ENCODE data around the gene ADH5. TPM values are rescaled to one million over a fixed set of nuclear protein-coding genes. Genes with fewer than 3 reads are reported as not detected.
A peak's percentile ranks its signal among the peaks of the same experiment; 100 is the strongest.
"Not testable (repeated sequence)": the region's sequence is repeated elsewhere in the genome, so short reads cannot be mapped to it uniquely, and the experiment has no call there.

The ADH5 gene
- total RNA-seq, 8 experiments from 2014 or later, result 84.9 to 168 (median 125) TPM

DNA sequence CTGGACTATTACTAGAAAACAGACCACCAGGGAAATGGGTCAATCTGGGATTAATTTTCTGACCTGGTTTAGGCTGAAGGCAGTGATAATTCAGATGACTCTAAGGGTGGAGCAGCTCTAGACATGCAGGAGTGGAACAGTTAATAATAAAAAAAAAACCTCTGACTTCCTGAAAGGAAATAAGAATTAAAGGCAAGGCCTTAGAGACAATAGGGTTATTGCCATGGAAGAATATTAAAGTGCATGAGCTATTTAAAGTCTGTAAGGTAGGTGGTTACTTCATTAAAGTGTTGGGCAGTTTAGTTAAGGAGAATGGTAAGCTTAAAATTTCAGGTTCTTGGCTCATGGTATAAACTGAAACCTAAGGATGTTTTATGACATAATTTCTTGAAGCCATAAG lies 14.6 kb upstream of the ADH5 start:
- Histone ChIP-seq H3K4me3 (no peak overlapping the region), H3K27ac (no peak overlapping the region), H3K4me1 (replicated peaks in 1 of 2) (no peaks in the 10 kb centered on the region)
- in situ Hi-C loops (cut with MboI; ENCODE audit: low pct_unique_long_range_greater_than_20kb in 2 of 9, low sequenced_read_pairs in 9 of 9, unreplicated experiment in 9 of 9), result loop anchor here in 1 of 9 experiments (25.0 kb wide), 1 partner anchor 309 kb away; no protein-coding TSS in a partner anchor
- peak in 1 of 8 experiments; percentile 46 for ATAC-seq (replicated peaks in 6 of 8)

GRCh38 chr4:99102634-99103033 lies 14.0 kb upstream of the ADH5 start:
- no peak for ATAC-seq (replicated peaks in 6 of 8)
- no peaks in the 10 kb centered on the region for H3K4me1 ChIP-seq (replicated peaks in 1 of 2)
- 100% methylated on average over 1 to 2 of the region's 2 CpGs; no CpG with 5 or more reads in 3 of the 10 experiments for WGBS, 10 experiments
- in situ Hi-C loops (cut with MboI; ENCODE audit: low pct_unique_long_range_greater_than_20kb in 2 of 9, low sequenced_read_pairs in 9 of 9, unreplicated experiment in 9 of 9), result loop anchor here in 1 of 9 experiments (25.0 kb wide), 1 partner anchor 310 kb away; no protein-coding TSS in a partner anchor
- H3K27ac ChIP-seq, result no peak overlapping the region
- H3K4me3 ChIP-seq, result no peak overlapping the region

DNA sequence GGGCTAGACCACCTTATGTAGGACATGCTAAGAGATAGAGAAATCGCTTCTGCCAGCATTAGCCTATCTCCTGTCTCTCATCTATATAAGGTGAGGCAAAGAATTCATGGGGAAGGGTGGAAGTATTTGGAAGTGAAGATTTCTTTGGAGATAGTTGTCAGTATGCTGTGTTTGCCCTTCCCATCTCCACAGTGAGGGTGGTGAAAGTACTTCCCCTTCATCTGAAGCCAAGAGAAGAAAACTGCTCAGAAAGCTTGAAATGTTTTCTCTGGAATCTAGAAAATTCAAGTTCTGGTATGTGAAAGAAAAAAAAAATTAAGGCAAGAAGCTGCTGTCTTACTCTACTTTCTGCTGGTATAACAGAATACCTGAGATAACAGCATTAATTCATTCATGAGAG lies 12.3 kb upstream of the ADH5 start:
- WGBS, 10 experiments, result 82 to 100% (median 100%) methylated on average over 1 of the region's 1 CpG; no CpG with 5 or more reads in 3 of the 10 experiments
- no peak for ATAC-seq (replicated peaks in 6 of 8)

DNA sequence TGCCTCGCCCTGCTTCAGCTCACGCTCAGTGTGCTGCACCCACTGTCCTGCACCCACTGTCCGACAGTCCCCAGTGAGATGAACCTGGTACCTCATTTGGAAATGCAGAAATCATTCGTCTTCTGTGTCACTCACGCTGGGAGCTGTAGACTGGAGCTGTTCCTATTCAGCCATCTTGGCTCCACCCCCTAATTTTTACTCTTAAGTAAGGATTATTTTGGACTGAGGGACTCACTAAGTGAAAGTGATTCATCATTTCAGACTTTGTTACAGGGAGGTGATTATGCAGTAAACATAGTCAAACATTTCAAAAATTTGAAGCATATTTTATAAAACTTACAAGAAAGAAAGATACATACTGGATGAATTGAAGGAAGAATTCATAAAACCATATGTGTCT lies 11.2 kb upstream of the ADH5 start:
- in situ Hi-C loops (cut with MboI; ENCODE audit: low pct_unique_long_range_greater_than_20kb in 2 of 9, low sequenced_read_pairs in 9 of 9, unreplicated experiment in 9 of 9), result loop anchor here in 1 of 9 experiments (25.0 kb wide), 1 partner anchor 312 kb away; no protein-coding TSS in a partner anchor
- WGBS, 10 experiments, result 57 to 96% (median 66%) methylated on average over 1 to 4 of the region's 5 CpGs; no CpG with 5 or more reads in 5 of the 10 experiments
- H3K27ac ChIP-seq; ATAC-seq (replicated peaks in 6 of 8); H3K4me1 ChIP-seq (replicated peaks in 1 of 2); H3K4me3 ChIP-seq: not testable (repeated sequence)

More for the DNA sequence above, 12.3 kb upstream of the ADH5 start:
- Histone ChIP-seq H3K4me1 (replicated peaks in 1 of 2) (no peaks in the 10 kb centered on the region), H3K4me3 (no peak overlapping the region), H3K27ac (no peak overlapping the region)
- in situ Hi-C loops (cut with MboI; ENCODE audit: low pct_unique_long_range_greater_than_20kb in 2 of 9, low sequenced_read_pairs in 9 of 9, unreplicated experiment in 9 of 9), result loop anchor here in 1 of 9 experiments (25.0 kb wide), 1 partner anchor 311 kb away; no protein-coding TSS in a partner anchor

DNA sequence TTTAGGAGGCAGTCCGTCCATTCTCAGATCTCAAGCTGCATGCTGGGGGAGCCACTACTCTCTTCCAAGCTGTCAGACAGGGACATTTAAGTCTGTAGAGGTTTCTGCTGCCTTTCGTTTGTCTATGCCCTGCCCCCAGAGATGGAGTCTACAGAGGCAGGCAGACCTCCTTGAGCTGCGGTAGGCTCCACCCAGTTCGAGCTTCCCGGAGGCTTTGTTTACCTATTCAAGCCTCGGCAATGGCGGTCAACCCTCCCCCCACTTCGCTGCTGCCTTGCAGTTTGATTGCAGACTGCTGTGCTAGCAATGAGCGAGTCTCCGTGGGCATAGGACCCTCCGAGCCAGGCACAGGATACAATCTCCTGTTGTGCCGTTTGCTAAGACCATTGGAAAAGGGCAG lies 10.7 kb upstream of the ADH5 start:
- no peak for ATAC-seq (replicated peaks in 6 of 8)
- in situ Hi-C loops (cut with MboI; ENCODE audit: low pct_unique_long_range_greater_than_20kb in 2 of 9, low sequenced_read_pairs in 9 of 9, unreplicated experiment in 9 of 9), result no loop called here
- Histone ChIP-seq H3K27ac (no peak overlapping the region), H3K4me1 (replicated peaks in 1 of 2) (no peaks in the 10 kb centered on the region), H3K4me3 (no peak overlapping the region)
- WGBS, 10 experiments, result 40 to 100% (median 93%) methylated on average over 1 to 9 of the region's 12 CpGs; no CpG with 5 or more reads in 4 of the 10 experiments

GRCh38 chr4:99091841-99092240 lies 3.3 kb upstream of the ADH5 start:
- ATAC-seq (replicated peaks in 6 of 8); in situ Hi-C loops (cut with MboI; ENCODE audit: low pct_unique_long_range_greater_than_20kb in 2 of 9, low sequenced_read_pairs in 9 of 9, unreplicated experiment in 9 of 9); H3K27ac ChIP-seq; H3K4me3 ChIP-seq: not testable (repeated sequence)
- WGBS, 10 experiments, result 14 to 100% (median 75%) methylated on average over 1 to 2 of the region's 2 CpGs; no CpG with 5 or more reads in 2 of the 10 experiments
- H3K4me1 ChIP-seq (replicated peaks in 1 of 2), result peaks cover 16 to 17% of the 10 kb centered on the region in 2 donors

- Histone ChIP-seq H3K4me1 (replicated peaks in 1 of 2) (peaks cover 17 to 20% of the 10 kb centered on the region in 2 donors), H3K27ac (peak overlapping the region in 1 of 2 donors; percentile 40), H3K4me3 (peak overlapping the region; percentile 5 to 84 (median 7))
- in situ Hi-C loops (cut with MboI; ENCODE audit: low pct_unique_long_range_greater_than_20kb in 2 of 9, low sequenced_read_pairs in 9 of 9, unreplicated experiment in 9 of 9), result no loop called here
- 0 to 56% (median 29%) methylated on average over 1 to 2 of the region's 2 CpGs; no CpG with 5 or more reads in 2 of the 10 experiments for WGBS, 10 experiments
- ATAC-seq (replicated peaks in 6 of 8), result no peak
Observed at GRCh38 chr4:99091216-99091575, 2.6 kb upstream of the ADH5 start.

- ATAC-seq (replicated peaks in 6 of 8), result no peak
- in situ Hi-C loops (cut with MboI; ENCODE audit: low pct_unique_long_range_greater_than_20kb in 2 of 9, low sequenced_read_pairs in 9 of 9, unreplicated experiment in 9 of 9), result no loop called here
- 0 to 100% (median 71%) methylated on average over 1 to 2 of the region's 2 CpGs for WGBS, 10 experiments
- H3K4me3 ChIP-seq, result peak overlapping the region; percentile 7 to 84 (median 74)
- H3K4me1 ChIP-seq (replicated peaks in 1 of 2), result peaks cover 17 to 20% of the 10 kb centered on the region in 2 donors
- peak overlapping the region in 1 of 2 donors; percentile 40 for H3K27ac ChIP-seq
Observed at GRCh38 chr4:99090481-99091215, 2.1 kb upstream of the ADH5 start.

DNA sequence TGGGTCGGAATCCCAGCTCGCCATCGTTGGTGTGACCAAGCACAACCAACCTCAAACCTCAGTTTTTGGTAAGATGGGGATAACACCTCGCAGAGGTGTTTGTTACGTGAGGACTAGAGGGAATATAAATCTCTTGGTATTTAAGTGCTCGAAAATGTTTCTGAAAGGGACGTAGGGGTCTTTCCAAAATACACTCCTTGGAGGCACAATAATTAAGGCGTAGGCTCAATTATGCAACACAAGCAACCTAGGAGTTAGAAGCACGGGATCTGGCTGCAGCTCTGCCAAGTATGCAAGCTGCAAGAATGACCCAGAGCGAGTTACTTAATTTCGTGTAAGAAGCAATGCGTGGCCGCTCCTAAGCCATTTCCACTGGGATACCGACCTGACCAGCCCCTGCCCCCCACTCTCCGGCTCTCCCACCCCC lies 552 bp downstream of the ADH5 start:
- WGBS, 10 experiments, result 0% methylated on average over 1 to 13 of the region's 15 CpGs; no CpG with 5 or more reads in 1 of the 10 experiments
- ATAC-seq (replicated peaks in 6 of 8), result peak; percentile 59 to 69 (median 62)

GRCh38 chr4:99084595-99084994 lies 4.0 kb downstream of the ADH5 start:
- H3K4me3 ChIP-seq, result no peak overlapping the region
- WGBS, 10 experiments, result 42 to 100% (median 95%) methylated on average over 1 to 2 of the region's 2 CpGs
- peaks cover 0 to 7% of the 10 kb centered on the region in 2 donors for H3K4me1 ChIP-seq (replicated peaks in 1 of 2)
- H3K27ac ChIP-seq, result no peak overlapping the region
- ATAC-seq (replicated peaks in 6 of 8), result no peak
- in situ Hi-C loops (cut with MboI; ENCODE audit: low pct_unique_long_range_greater_than_20kb in 2 of 9, low sequenced_read_pairs in 9 of 9, unreplicated experiment in 9 of 9), result no loop called here

More for the DNA sequence above, 552 bp downstream of the ADH5 start:
- in situ Hi-C loops (cut with MboI; ENCODE audit: low pct_unique_long_range_greater_than_20kb in 2 of 9, low sequenced_read_pairs in 9 of 9, unreplicated experiment in 9 of 9), result no loop called here
- peak overlapping the region; percentile 61 to 99 (median 77) for H3K4me3 ChIP-seq
- H3K4me1 ChIP-seq (replicated peaks in 1 of 2), result peaks cover 17 to 20% of the 10 kb centered on the region in 2 donors
- peak overlapping the region; percentile 73 to 89 for H3K27ac ChIP-seq

DNA sequence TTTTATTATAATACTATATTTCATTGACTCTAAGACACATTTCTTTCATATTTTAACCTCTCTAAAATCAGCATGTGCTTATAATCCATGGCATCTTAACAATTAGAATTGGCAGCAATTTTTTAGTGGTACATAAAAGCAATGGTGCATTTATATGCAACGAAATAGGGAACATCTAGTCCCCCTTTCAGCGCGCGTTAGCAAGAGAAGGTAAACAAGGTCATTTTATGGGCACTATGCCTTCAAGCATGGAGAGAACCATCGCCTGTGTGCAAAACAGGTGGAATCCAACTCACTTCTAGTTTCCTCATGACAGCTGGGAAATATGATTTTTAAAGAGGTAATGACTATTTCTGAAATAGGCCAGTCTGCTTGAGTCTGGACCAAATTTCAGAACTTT lies 6.4 kb downstream of the ADH5 start:
- in situ Hi-C loops (cut with MboI; ENCODE audit: low pct_unique_long_range_greater_than_20kb in 2 of 9, low sequenced_read_pairs in 9 of 9, unreplicated experiment in 9 of 9), result no loop called here
- no peak overlapping the region for H3K27ac ChIP-seq
- no peak overlapping the region for H3K4me3 ChIP-seq
- no peak for ATAC-seq (replicated peaks in 6 of 8)
- WGBS, 10 experiments, result 60 to 100% (median 96%) methylated on average over 1 to 5 of the region's 5 CpGs; no CpG with 5 or more reads in 1 of the 10 experiments
- H3K4me1 ChIP-seq (replicated peaks in 1 of 2), result peaks cover 0 to 7% of the 10 kb centered on the region in 2 donors

DNA sequence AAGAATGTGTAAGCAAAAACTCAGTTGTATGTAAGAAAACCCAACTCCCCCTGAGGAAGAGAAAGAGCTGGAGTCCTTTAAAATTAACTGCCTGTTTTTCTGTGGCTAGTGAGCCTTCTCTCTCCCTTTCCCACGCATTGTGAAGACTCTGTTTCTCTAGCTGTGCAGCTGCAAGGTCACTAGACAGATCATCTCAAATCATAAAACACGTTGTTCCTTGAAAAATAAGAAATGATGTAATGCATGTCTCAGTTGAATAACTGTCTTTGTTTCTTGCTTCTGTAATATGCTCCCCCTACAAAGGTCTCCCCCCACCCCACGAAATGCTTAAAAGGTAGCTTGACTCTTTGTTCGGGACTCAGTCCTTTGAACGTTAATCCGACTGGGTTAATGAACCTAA lies 7.7 kb downstream of the ADH5 start:
- H3K4me3 ChIP-seq; in situ Hi-C loops (cut with MboI; ENCODE audit: low pct_unique_long_range_greater_than_20kb in 2 of 9, low sequenced_read_pairs in 9 of 9, unreplicated experiment in 9 of 9); H3K27ac ChIP-seq; H3K4me1 ChIP-seq (replicated peaks in 1 of 2); ATAC-seq (replicated peaks in 6 of 8): not testable (repeated sequence)
- WGBS, 10 experiments, result 42 to 92% (median 70%) methylated on average over 2 to 6 of the region's 6 CpGs

DNA sequence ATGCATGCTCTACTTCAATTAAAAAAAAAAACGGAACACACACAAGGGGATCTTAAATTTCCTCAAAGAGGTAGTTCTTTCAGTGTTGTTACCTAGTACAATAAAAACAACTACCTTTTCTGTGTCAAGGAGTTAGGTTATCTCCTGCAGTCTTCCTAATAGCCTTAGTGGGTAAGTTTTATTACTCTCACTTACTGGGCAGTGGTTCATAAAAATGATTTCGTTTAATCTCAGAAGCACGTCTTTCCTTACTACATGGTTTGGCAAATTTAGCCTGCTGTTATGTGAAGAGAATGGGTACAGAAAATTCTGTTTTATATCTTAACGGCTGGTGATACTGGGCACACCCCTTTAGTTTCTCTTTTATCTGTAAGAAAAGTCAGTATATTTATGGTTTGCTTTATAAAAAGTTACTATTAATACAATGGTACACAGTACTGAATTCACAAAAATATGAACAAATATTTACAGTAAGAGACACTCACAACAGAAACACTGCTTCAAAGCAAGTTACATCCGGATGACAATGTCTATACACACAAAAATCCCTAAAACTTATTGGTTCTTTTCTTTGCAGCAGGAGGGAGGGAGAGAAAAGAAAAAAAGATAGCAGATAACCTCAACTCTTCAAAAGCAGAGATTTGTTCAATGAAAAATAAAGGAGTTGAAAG lies 8.8 kb downstream of the ADH5 start:
- no peak for ATAC-seq (replicated peaks in 6 of 8)
- Histone ChIP-seq H3K27ac (no peak overlapping the region), H3K4me1 (replicated peaks in 1 of 2) (no peaks in the 10 kb centered on the region), H3K4me3 (no peak overlapping the region)
- 65 to 100% (median 96%) methylated on average over 1 to 5 of the region's 5 CpGs for WGBS, 10 experiments
- in situ Hi-C loops (cut with MboI; ENCODE audit: low pct_unique_long_range_greater_than_20kb in 2 of 9, low sequenced_read_pairs in 9 of 9, unreplicated experiment in 9 of 9), result no loop called here
